Heart right ventricle (tissue), 16 donors: ENCODE measurements around the gene PFN1. TPM values are rescaled to one million over a fixed set of nuclear protein-coding genes. Genes with fewer than 3 reads are reported as not detected.

Experiments
- ATAC-seq, 8 donors: fragments of 200-7000 bp; cut with Tn5 transposase; one replicate each; pipeline ENCODE4 v1.9.1; 2020; ENCODE audit warnings: mild to moderate bottlenecking in 8 of 8, moderate library complexity in 8 of 8, moderate number of reproducible peaks in 1 of 8
- DNase-seq, 2 donors: peaks; one replicate each; pipeline ENCODE4 v3.0.0-alpha.2; 2020
- H3K27ac ChIP-seq, 10 donors: fragments of 200-600 bp; sonication (generic) in 2 of 10; one replicate each; pipeline versions ENCODE4 v1.5.0 to v1.8.0; 2020 to 2022; ENCODE audit warnings: mild to moderate bottlenecking in 3 of 10
- H3K27me3 ChIP-seq, 7 donors: fragments of 200-600 bp; one replicate each; pipeline ENCODE4 v1.8.0; 2021 to 2022; ENCODE audit warnings: mild to moderate bottlenecking in 2 of 7
- H3K36me3 ChIP-seq, 9 donors: fragments of 200-600 bp; sonication (generic) in 1 of 9; one replicate each; pipeline versions ENCODE4 v1.5.0 to v1.8.0; 2020 to 2022; ENCODE audit warnings: mild to moderate bottlenecking in 2 of 9
- H3K4me1 ChIP-seq, 9 donors: fragments of 200-600 bp; sonication (generic) in 1 of 9; one replicate each; pipeline versions ENCODE4 v1.5.0 to v1.8.0; 2020 to 2022; ENCODE audit warnings: mild to moderate bottlenecking in 4 of 9
- H3K4me3 ChIP-seq, 10 donors: fragments of 200-600 bp; sonication (generic) in 2 of 10; one replicate each; pipeline versions ENCODE4 v1.5.0 to v1.8.0; 2020 to 2022; ENCODE audit warnings: mild to moderate bottlenecking in 7 of 10, moderate library complexity in 2 of 10
- H3K9me3 ChIP-seq, 11 donors: fragments of 200-600 bp in 10 of 11; sonication (generic) in 2 of 11; one replicate each; pipeline versions ENCODE4 v1.5.0 to v1.8.0; 2013 to 2022; ENCODE audit warnings: mild to moderate bottlenecking in 2 of 11, control low read depth in 1 of 11, moderate library complexity in 1 of 11
- CTCF ChIP-seq, 9 donors: fragments of 200-600 bp; sonication (generic) in 2 of 9; IDR thresholded peaks; one replicate each; pipeline versions ENCODE4 v1.5.0 to v1.8.0; 2021 to 2022; ENCODE audit warnings: antibody characterized with exemption in 9 of 9, mild to moderate bottlenecking in 5 of 9, moderate library complexity in 1 of 9
- WGBS, 2 donors: extraction: QIAGEN DNeasy Blood & Tissue Kit; methylation state at CpG; one replicate each; pipeline ENCODE4 v1.1.7; 2013; ENCODE audit warnings: inconsistent platforms in 1 of 2; 5-methylcytosine and 5-hydroxymethylcytosine counted together
- intact Hi-C, 10 donors: fragments of 100-400 bp; cut with DNase I; formaldehyde crosslinking; loops; one replicate each; pipeline versions ENCODE4 v1.11.1 to v1.14.2; 2022
- polyA plus RNA-seq, 2 donors: library from polyadenylated mRNA; stranded (reverse); fragments of 200-250 nt; gene quantifications; one replicate each; pipeline ENCODE4 v1.2.3, GENCODE V29; 2013
- total RNA-seq, 10 donors: library from RNA; stranded (reverse); fragmentation: NEBNext Ultra II Directional in 3 of 10; extraction: Animal tissue kit (Norgen Biotek cat#: 25700) in 3 of 10; gene quantifications; one replicate each; pipeline versions ENCODE4 v1.2.1 to v1.2.4, GENCODE V29; 2021 to 2023
- donor health status: Arrhythmogenic right ventricular cardiomyopathy.
- donor health status: ischemic (EF 13 %, LVEDD 7.1; RV severe dilation, severe dysfunction).
- donor health status: healthy with polysubstance abuse.
- donor health status: DM: no; HTN: yes; CAD: no.
- donor health status: DM: no; HTN: no; CAD: no.
- donor health status: ischemic (EF 25% LVEDD 6.9; RV normal size, moderate dysfunction).
- donor health status: ischemic (EF 25% LVEDD 5.7; RV mildly dilated, moderate dysfunction).
- donor health status: healthy.
- donor health status: DM: yes; HTN: yes; CAD: no.
- donor health status: Ischemic cardiomyopathy.
- donor health status: ischemic (EF 35%, LVEDD 5.7; RV mildly dilated, moderate dysfunction).
- donor health status: nonischemic (EF 11% LVEDD 7.7; RV severe dilation, severe dysfunction).
- donor health status: DM: yes; HTN: yes; CAD: no.
- donor health status: PGD.
- donor health status: ischemic (EF 29% LVEDD 5.4; RV normal size, mild dysfunction).
- donor health status: nonischemic (EF 23%, LVEDD 6.1; RV moderate dilation, normal function).

Gene PFN1
- total and polyA plus RNA-seq, 12 donors, result 144 to 830 (median 161) TPM

GRCh38 chr17:4939796-4940554 lies 8.4 kb downstream of the PFN1 start, which contains the start of the genes RNF167 and SLC25A11:
TSS of gene RNF167 (plus strand) at chr17:4940268. CDS start at chr17:4940910, 642 bp downstream.
TSS of gene SLC25A11 (minus strand) at chr17:4940046. CDS start at chr17:4939910, 136 bp downstream.
- Histone ChIP-seq H3K4me1 (peaks cover 17 to 65% (median 41%) of the 10 kb centered on the region in 9 donors), H3K27me3 (no peaks in the 10 kb centered on the region), H3K4me3 (peak within 1 kb of the TSS; percentile 50 to 95 (median 85)), H3K9me3 (no peaks in the 10 kb centered on the region), H3K27ac (peak within 1 kb of the TSS; percentile 89 to 98 (median 94)), H3K36me3 (peaks cover 0 to 68% (median 19%) of the 10 kb centered on the region in 9 donors)
- TF ChIP-seq CTCF (IDR thresholded peaks at IDR 0.05), result peak in 2 of 9 donors; percentile 12 to 15
- ATAC-seq (peak; percentile 93 to 96 (median 95)), DNase-seq (peak; percentile 92 to 96)
- 0% methylated on average over 72 of the region's 72 CpGs for WGBS, 2 donors
- intact Hi-C loops, result loop anchor here in 4 of 10 donors (1.0 to 10.0 kb wide), 5 partner anchors 8 to 47 kb away; partner anchors contain the start of genes CAMTA2 (in 4 of the 4), PFN1 (in 1 of the 4) and SPAG7 (in 1 of the 4)

GRCh38 chr17:4939546-4939795 lies 8.9 kb downstream of the PFN1 start:
- Histone ChIP-seq H3K9me3 (no peaks in the 10 kb centered on the region), H3K4me1 (peaks cover 18 to 62% (median 39%) of the 10 kb centered on the region in 9 donors), H3K4me3 (peak overlapping the region; percentile 50 to 95 (median 85)), H3K27me3 (no peaks in the 10 kb centered on the region), H3K27ac (peak overlapping the region; percentile 89 to 98 (median 94)), H3K36me3 (peaks cover 0 to 63% (median 19%) of the 10 kb centered on the region in 9 donors)
- DNase-seq (no peak), ATAC-seq (peak in 3 of 8 donors; percentile 0 to 9 (median 0))
- TF ChIP-seq CTCF (IDR thresholded peaks at IDR 0.05), result no peak
- intact Hi-C loops, result loop anchor here in 3 of 10 donors (1.0 to 10.0 kb wide), 2 partner anchors 30 to 45 kb away; partner anchors contain the start of gene CAMTA2 (in 2 of the 3)
- WGBS, 2 donors, result 0 to 1% methylated on average over 16 of the region's 16 CpGs

- intact Hi-C loops, result loop anchor here in 3 of 10 donors (1.0 to 10.0 kb wide), 2 partner anchors 30 to 46 kb away; partner anchors contain the start of gene CAMTA2 (in 2 of the 3)
- no peak for DNase-seq
- H3K27me3 ChIP-seq, result no peaks in the 10 kb centered on the region
- ATAC-seq, result peak in 2 of 8 donors; percentile 2 to 8
- H3K9me3 ChIP-seq, result no peaks in the 10 kb centered on the region
- peak in 1 of 9 donors; percentile 13 for TF ChIP-seq CTCF (IDR thresholded peaks at IDR 0.05)
- H3K27ac ChIP-seq, result peak overlapping the region; percentile 89 to 98 (median 94)
- H3K4me1 ChIP-seq, result peaks cover 20 to 62% (median 44%) of the 10 kb centered on the region in 9 donors
- H3K36me3 ChIP-seq, result peaks cover 0 to 57% (median 19%) of the 10 kb centered on the region in 9 donors
- WGBS, 2 donors, result 38 to 49% methylated on average over 19 of the region's 19 CpGs
- peak overlapping the region; percentile 50 to 95 (median 85) for H3K4me3 ChIP-seq
Observed at GRCh38 chr17:4938688-4939545, 9.4 kb downstream of the PFN1 start.

GRCh38 chr17:4938069-4938491 lies 10.2 kb downstream of the PFN1 start:
- Histone ChIP-seq H3K36me3 (peaks cover 0 to 49% (median 16%) of the 10 kb centered on the region in 9 donors), H3K4me1 (peaks cover 20 to 62% (median 41%) of the 10 kb centered on the region in 9 donors), H3K4me3 (peak overlapping the region in 5 of 10 donors; percentile 70 to 95 (median 89)), H3K27me3 (no peaks in the 10 kb centered on the region), H3K9me3 (no peaks in the 10 kb centered on the region), H3K27ac (peak overlapping the region in 7 of 10 donors; percentile 6 to 98 (median 94))
- ATAC-seq (no peak), DNase-seq (no peak)
- no peak for TF ChIP-seq CTCF (IDR thresholded peaks at IDR 0.05)
- intact Hi-C loops, result loop anchor here in 2 of 10 donors (10.0 kb wide), 1 partner anchor 47 kb away; the partner anchor contains the start of gene CAMTA2 (in 2 of the 2)
- WGBS, 2 donors, result 72 to 83% methylated on average over 11 of the region's 11 CpGs
